ENCODE measurements around the gene PURB.
"Not testable (repeated sequence)": the region's sequence is repeated elsewhere in the genome, so short reads cannot be mapped to it uniquely, and the experiment has no call there.

The PURB gene

DNA sequence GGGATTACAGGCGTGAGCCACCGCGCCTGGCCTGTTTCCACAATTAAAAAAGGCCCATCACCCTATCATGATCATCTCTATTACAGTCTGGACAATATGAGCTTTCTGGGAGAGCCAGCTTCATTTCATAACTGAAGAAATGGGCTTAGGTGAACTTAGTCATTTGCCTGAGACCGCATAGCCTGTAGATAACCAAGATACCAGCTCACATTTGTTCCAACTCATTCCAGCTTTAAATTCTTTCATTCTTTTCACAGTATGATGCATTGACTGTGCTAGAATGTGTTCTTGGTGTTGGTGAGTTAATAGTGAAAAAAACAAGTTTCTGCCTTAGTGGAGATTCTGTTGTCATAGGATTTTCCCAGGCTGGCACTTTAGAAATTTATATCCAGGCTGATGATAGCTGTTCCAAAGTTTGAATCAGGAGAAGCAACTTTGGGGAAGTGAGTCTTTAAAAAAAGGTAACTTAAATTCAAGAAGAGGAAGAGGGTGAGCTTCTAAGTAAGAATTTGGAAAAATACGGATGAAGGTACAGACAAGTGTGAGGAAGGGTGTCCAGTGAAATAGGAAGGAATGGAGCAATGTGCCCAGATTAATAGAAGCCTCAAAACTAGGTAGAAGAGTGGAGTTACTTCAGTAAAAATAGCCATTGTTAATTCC, 35.3 kb downstream of the PURB start:
- no peak for DNase-seq

DNA sequence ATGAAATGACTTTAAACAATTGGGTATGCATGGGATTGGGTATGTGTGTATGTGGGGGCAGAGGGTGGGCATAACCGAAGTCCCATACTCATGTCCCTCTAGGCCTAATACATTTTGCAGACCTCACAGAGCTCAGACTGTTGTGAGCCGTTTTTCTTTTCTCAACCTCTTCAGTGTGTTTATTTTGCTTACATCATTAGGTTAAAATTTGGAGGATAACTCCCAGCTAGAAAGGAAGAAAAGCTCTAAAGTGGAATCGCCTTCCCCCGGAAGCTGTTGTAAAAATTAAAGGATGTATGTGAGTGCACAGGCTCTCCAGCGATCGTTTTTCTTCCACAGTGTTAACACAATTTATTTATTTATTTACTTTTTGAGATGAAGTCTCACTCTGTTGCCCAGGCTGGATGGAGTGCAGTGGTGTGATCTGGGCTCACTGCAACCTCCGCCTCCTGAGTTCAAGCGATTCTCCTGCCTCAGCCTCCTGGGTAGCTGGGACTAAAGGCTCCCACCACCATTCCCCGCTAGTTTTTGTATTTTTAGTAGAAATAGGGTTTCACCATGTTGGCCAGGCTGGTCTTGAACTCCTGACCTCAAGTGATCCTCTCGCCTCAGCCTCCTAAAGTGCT, 36.0 kb downstream of the PURB start:
- DNase-seq: no peak

DNA sequence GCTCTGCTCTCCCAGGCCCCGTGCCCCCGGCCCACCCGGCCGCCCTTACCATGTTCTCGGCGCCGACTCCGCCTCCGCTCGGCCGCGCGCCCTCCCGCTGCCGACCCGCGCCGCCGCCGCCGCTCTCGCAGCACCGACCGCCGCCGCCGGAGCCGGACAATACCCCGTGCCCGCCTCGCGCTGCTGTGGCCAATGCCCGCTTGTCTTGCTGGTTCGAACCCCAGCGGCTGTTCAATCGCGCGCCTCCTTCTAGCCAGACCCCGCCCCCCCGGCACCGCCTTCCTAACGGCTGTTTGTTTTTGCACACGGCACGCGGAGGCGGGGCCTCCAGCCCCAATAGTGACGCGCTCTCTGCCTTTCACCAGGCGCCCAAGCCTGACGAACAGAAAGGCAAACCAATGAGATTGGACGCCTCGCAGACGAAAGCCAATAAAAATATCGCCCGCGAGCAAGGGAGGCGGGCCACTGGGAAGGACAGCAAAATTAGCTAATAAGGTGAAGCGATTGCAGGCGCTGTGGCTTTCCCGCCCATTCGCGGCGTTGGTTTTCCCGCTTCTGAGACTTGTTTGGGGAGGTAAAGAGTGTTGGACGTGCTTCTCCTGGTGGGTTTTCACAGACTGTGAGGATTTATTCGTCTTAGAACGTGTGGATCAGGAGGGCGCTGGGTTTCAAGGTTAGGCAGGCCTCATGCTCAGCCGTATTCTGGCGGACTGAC, 37.3 kb downstream of the PURB start, which contains the start of gene H2AZ2:
Gene H2AZ2 (minus strand): TSS at position 168 of the 715 bp plus-strand sequence. CDS start 116 bp downstream, at position 52.
- peak; percentile 98 to 99 for DNase-seq

DNA sequence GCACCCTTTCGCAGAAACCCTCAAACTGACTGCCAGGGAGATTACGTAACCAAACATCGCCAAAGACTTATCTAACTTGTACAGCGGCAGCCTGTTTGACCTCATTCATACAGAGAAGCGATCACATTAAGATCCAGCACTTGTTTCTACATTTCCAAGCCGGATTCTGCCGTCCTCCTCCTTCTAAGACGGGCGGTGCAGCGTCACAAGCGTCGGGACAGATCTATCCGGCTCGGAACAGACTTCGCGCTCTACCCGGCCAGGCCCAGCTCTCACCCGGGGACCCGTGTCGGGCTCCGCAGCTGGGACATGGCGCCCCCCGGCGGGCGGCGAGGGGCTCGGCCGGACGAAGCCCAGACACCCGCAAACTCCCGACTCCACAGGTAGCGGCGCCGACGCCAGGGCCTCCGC, 37.8 kb downstream of the PURB start:
- DNase-seq: peak in 1 of 2 experiments; percentile 81

DNA sequence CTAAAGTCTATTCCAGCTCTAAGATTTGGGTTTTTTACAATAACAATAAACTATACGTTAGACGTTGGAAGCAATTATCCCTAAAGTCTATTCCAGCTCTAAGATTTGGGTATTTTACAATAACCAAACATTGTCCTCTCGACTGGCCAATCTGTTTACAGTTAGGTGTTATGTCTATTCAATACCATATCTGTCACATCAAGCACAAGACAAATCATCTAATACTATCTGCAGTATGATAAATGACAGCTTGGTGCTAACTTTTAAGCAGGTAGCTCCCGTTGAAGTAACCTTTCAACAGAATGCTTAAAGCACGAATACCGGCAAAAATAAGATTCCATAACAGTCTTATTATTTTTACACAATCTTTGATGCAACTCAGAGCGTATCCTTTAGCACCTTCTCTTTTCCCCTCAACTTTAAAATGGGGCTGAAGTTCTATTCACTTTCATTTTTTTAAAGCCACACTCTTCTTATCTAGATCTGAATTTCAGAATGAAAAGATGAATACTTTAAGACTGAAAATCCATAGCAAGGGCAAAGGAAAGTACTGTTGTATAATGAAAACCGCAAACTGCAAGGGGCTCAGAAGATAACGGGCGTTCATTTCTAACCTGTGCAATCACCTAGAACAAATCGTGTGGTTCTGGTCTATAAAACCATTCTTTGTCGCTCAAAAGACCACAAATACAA, 38.4 kb downstream of the PURB start:
- no peak for DNase-seq

DNA sequence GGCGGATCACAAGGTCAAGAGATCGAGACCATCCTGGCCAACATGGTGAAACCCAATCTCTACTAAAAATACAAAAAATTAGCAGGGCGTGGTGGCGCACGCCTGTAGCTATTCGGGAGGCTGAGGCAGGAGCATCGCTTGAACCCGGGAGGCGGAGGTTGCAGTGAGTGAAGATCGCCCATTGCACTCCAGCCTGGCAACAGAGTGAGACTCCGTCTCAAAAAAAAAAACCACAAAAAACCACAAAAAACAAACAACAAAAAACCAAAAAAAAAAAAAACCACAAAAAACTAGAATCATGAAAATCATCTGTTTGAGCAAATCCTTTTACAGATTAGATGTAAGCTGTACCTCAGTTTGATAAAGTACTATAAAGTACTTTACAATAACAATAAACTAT, 38.9 kb downstream of the PURB start:
- DNase-seq: not testable (repeated sequence)

DNA sequence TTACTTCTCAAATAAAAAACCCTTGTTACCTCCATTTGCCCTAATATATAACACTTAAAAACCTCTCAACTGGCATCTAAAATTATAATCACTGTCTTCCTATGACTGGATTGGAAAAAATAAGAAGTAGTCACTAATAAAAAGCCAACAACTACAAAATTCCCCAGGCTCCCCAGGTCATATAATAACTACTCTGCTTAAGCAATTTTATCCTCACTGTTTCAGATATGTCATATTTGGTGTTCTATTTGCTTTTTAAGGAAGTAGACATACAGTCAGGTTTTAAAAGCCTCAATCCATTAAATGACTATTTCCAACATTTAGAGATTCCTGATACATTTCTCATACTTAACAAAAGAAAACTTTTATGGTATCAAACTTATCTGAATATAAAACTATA, 39.9 kb downstream of the PURB start:
- no peak for DNase-seq

DNA sequence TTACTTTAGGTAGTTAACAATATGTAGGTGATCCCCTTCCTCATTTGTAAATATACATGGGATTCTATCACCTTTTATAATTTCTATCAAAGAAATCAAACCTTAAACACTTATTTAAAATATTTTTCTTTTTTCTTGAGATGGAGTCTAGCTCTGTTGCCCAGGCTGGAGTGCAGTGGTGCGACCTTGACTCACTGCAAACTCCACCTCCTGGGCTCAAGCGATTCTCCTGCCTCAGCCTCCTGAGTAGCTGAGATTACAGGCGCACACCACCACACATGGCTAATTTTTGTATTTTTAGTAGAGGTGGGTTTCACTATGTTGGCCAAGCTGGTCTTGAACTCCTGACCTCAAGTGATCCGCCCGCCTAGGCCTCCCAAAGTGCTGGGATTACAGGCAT, 41.9 kb downstream of the PURB start:
- DNase-seq: not testable (repeated sequence)

DNA sequence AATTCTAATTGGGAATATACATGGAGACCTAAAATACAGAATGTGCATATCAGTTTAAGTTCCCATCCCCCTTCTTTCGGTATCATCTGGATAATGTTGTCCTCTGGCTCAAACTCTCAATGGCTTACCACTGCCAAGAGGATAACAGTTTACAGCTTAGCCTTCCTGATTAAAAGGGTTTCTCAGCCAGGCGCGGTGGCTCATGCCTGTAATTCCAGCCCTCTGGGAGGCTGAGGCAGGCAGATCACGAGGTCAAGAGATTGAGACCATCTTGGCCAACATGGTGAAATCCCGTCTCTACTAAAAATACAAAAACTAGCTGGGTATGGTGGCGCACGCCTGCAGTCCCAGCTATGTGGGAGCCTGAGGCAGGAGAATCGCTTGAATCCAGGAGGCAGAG, 42.7 kb downstream of the PURB start:
- DNase-seq: not testable (repeated sequence)

DNA sequence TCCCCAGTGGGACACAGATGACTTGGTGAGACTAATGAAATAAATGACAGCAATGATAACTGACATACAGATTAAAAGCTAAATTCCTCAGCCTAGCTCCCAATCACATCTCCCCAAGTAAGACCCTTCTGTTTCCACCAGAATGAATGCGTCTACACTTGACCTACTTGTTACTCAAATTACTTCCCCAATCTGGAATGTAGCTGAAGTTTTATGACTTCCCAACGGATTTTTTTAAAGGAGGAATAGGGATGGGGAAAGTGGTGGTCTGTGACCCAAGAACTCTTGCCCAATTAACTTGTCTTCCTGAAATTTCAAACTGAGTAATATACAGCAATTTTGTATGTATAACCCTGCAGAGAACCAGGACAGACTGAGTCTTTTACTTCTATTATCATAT, 46.6 kb downstream of the PURB start:
- no peak for DNase-seq

DNA sequence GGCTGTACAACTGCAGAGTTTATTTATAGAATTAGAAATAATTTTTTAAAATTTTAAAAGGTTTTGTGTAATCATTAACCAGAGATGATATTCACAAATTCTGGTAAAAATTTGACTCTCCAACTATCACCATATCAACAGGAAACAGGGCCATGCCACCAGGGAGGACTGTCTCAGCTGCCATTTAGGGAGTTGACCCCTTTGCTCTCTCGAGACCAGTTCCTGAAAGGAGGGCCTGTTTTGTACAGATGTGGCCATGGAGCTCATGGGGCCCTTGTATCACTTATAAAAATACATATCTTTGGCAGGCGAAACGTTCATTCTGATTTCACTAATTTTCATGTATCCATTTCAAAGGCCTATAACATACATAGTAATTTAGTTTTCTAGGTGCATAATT, 57.8 kb downstream of the PURB start:
- DNase-seq: no peak
